ENCODE data around the gene ATP2A1. TPM values are rescaled to one million over a fixed set of nuclear protein-coding genes. Genes with fewer than 3 reads are reported as not detected.

Gene ATP2A1
- total RNA-seq, 1 experiment from 2014 or later, result 2.9 TPM

- TF ChIP-seq POLR2AphosphoS5 (IDR thresholded peaks at IDR 0.05; ENCODE audit: low read depth, low read length) (no peak), REST (IDR thresholded peaks at IDR 0.05; ENCODE audit: insufficient read depth in 1 of 2, low read depth in 2 of 2, low read length in 1 of 2) (no peak), SIN3A (IDR thresholded peaks at IDR 0.05; ENCODE audit: borderline replicate concordance, insufficient read depth, low read depth, low read length) (no peak), CTCF (IDR thresholded peaks at IDR 0.05) (no peak), TCF7L2 (IDR thresholded peaks at IDR 0.05; ENCODE audit: low read depth, low read length) (no peak)
- H3K27me3 ChIP-seq (ENCODE audit: control insufficient read depth, insufficient read depth, low read length), result no peaks in the 10 kb centered on the region
- in situ Hi-C loops (cut with HindIII; ENCODE audit: low pct_unique_long_range_greater_than_20kb, low sequenced_read_pairs), result no loop called here
- CTCF ChIA-PET, result no interaction called here
- ATAC-seq (no peak), DNase-seq (ENCODE audit: low read depth, low spot score) (no peak)
- H3K36me3 ChIP-seq (ENCODE audit: control insufficient read depth, insufficient read depth, low read length), result no peaks in the 10 kb centered on the region; the same call in 1 of the 2 replicates
- no peak overlapping the region for H3K4me3 ChIP-seq (ENCODE audit: low read depth in 2 of 2, low read length in 2 of 2)
- intact Hi-C loops (cut with micrococcal nuclease; ENCODE audit: unreplicated experiment), result loop anchor here (10.0 kb wide), 1 partner anchor 67 kb away; no protein-coding TSS in a partner anchor
- POLR2A ChIA-PET, result no interaction called here
- no TSS peak for BruUV-seq (replicated peaks)
- no peaks in the 10 kb centered on the region for H3K9me3 ChIP-seq (ENCODE audit: control insufficient read depth, insufficient read depth, low read depth, low read length)
- H3K4me1 ChIP-seq (ENCODE audit: control insufficient read depth, insufficient read depth, low read length), result peaks cover 31% of the 10 kb centered on the region
- no peak overlapping the region for H3K27ac ChIP-seq (ENCODE audit: low read length)
Observed at GRCh38 chr16:28877655-28878000, 660 bp upstream of the ATP2A1 start.

DNA sequence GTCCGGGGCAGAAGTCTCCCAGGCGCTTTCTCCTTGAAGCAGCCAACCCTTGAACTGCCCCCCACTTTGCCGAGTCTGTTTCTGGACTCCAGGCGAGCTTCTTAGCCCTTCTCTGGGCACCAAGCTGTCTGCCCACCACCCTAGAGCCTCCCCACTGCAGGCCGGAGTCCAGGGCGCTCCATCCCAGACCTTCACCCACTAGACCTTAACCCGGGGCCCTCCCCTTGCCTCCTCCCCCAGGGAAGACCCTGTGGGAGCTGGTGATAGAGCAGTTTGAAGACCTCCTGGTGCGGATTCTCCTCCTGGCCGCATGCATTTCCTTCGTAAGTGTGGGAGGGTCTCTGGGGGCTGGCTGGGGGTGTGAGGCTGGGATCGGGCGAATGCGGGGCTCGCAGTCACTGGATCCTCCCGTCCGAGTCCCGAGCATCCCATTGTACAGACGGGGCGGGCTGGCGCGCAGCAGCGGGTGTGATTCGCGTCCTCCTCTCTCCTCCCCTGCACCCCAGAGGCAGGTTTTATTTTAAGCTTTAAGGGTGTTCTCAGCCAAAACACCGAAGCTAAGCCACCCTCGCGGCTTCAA is 1.1 kb downstream of the ATP2A1 start:
- intact Hi-C loops (cut with micrococcal nuclease; ENCODE audit: unreplicated experiment) (loop anchor here (10.0 kb wide), 1 partner anchor 65 kb away; no protein-coding TSS in a partner anchor), in situ Hi-C loops (cut with HindIII; ENCODE audit: low pct_unique_long_range_greater_than_20kb, low sequenced_read_pairs) (no loop called here)
- peaks cover 31% of the 10 kb centered on the region for H3K4me1 ChIP-seq (ENCODE audit: control insufficient read depth, insufficient read depth, low read length)
- H3K9me3 ChIP-seq (ENCODE audit: control insufficient read depth, insufficient read depth, low read depth, low read length), result no peaks in the 10 kb centered on the region
- peak overlapping the region; percentile 70 to 76 for H3K4me3 ChIP-seq (ENCODE audit: low read depth in 2 of 2, low read length in 2 of 2)
- CTCF ChIA-PET, result interaction anchor here (0.8 kb wide), 1 partner anchor 66 kb away, joined by 7 read pairs; no protein-coding TSS in a partner anchor
- TF ChIP-seq SIN3A (IDR thresholded peaks at IDR 0.05; ENCODE audit: borderline replicate concordance, insufficient read depth, low read depth, low read length) (0 out of 2 replicates have a peak, but pooled peaks have one; percentile 4), CTCF (IDR thresholded peaks at IDR 0.05) (no peak)
- no peak for DNase-seq (ENCODE audit: low read depth, low spot score)
- no TSS peak for BruUV-seq (replicated peaks)
- H3K27ac ChIP-seq (ENCODE audit: low read length), result peak overlapping the region; percentile 77
- H3K36me3 ChIP-seq (ENCODE audit: control insufficient read depth, insufficient read depth, low read length), result no peaks in the 10 kb centered on the region; the same call in 1 of the 2 replicates
- H3K27me3 ChIP-seq (ENCODE audit: control insufficient read depth, insufficient read depth, low read length), result no peaks in the 10 kb centered on the region
- POLR2A ChIA-PET, result no interaction called here
- ATAC-seq, result peak; percentile 67

Data from Panc1 (cell line).